ENCODE measurements around the gene PUM2. TPM values are rescaled to one million over a fixed set of nuclear protein-coding genes. Genes with fewer than 3 reads are reported as not detected.
A peak's percentile ranks its signal among the peaks of the same experiment; 100 is the strongest.
"Not testable (repeated sequence)": the region's sequence is repeated elsewhere in the genome, so short reads cannot be mapped to it uniquely, and the experiment has no call there.

The PUM2 gene
- total RNA-seq, 4 donors from 2014 or later: 29.3 to 81.4 (median 48.2) TPM

DNA sequence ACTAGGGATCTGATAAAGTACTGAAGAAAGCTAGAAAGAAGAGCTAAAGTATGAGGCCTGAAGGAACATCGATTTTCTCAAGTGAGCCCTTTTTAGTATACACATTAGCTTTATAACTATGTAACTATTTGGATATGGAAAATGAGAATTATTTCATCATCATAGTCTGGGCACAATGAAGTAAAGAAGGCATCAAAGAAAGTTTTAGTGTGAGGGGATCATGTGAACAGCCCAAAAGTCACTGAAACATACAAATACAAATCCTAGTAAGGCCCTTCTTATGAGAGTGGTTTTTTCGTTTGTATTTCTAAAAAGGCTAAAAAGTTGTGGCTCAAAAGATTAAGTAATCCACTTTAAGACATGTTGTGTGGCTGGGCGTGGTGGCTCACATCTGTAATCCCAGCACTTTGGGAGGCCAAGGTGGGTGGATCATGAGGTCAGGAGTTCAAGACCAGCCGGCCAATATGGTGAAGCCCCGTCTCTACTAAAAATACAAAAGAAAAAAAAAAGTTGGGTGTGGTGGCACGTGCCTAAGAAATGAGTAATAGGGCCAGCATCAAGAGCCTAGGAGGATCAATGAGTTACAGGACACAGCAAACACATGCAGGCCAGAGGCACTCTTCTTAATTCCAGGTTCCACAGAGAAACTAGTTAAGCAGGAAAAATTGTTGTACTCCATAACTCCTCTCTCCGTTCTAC is 61.9 kb downstream of the PUM2 start:
- H3K27me3 ChIP-seq: no peaks in the 10 kb centered on the region
- intact Hi-C loops (cut with DNase I): no loop called here
- 39 to 55% methylated on average over 7 of the region's 7 CpGs for WGBS, 2 donors
- DNase-seq: no peak
- H3K4me3 ChIP-seq: no peak overlapping the region
- no peaks in the 10 kb centered on the region for H3K9me3 ChIP-seq
- TF ChIP-seq, protein P1, sequence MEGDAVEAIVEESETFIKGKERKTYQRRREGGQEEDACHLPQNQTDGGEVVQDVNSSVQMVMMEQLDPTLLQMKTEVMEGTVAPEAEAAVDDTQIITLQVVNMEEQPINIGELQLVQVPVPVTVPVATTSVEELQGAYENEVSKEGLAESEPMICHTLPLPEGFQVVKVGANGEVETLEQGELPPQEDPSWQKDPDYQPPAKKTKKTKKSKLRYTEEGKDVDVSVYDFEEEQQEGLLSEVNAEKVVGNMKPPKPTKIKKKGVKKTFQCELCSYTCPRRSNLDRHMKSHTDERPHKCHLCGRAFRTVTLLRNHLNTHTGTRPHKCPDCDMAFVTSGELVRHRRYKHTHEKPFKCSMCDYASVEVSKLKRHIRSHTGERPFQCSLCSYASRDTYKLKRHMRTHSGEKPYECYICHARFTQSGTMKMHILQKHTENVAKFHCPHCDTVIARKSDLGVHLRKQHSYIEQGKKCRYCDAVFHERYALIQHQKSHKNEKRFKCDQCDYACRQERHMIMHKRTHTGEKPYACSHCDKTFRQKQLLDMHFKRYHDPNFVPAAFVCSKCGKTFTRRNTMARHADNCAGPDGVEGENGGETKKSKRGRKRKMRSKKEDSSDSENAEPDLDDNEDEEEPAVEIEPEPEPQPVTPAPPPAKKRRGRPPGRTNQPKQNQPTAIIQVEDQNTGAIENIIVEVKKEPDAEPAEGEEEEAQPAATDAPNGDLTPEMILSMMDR (IDR thresholded peaks at IDR 0.05): no peak
- TF ChIP-seq POLR2A (IDR thresholded peaks at IDR 0.05): no peak
- peaks cover 0 to 28% (median 4%) of the 10 kb centered on the region in 3 donors for H3K4me1 ChIP-seq
- peaks cover 0 to 86% (median 8%) of the 10 kb centered on the region in 3 donors for H3K36me3 ChIP-seq
- peak overlapping the region; percentile 41 to 75 (median 60) for H3K27ac ChIP-seq

- no peaks in the 10 kb centered on the region for H3K9me3 ChIP-seq
- peaks cover 0 to 93% (median 3%) of the 10 kb centered on the region in 3 donors for H3K36me3 ChIP-seq
- peaks cover 0 to 15% (median 0%) of the 10 kb centered on the region in 3 donors for H3K4me1 ChIP-seq
- H3K27ac ChIP-seq: no peak overlapping the region
- WGBS, 2 donors: 68 to 69% methylated on average over 3 of the region's 3 CpGs
- no peak for TF ChIP-seq POLR2A (IDR thresholded peaks at IDR 0.05)
- TF ChIP-seq, protein P1 (IDR thresholded peaks at IDR 0.05): no peak
- intact Hi-C loops (cut with DNase I): no loop called here
- no peak overlapping the region for H3K4me3 ChIP-seq
- DNase-seq: no peak
- no peaks in the 10 kb centered on the region for H3K27me3 ChIP-seq
These were observed 67.6 kb downstream of the PUM2 start for GRCh38 chr2:20282916-20283592.

DNA sequence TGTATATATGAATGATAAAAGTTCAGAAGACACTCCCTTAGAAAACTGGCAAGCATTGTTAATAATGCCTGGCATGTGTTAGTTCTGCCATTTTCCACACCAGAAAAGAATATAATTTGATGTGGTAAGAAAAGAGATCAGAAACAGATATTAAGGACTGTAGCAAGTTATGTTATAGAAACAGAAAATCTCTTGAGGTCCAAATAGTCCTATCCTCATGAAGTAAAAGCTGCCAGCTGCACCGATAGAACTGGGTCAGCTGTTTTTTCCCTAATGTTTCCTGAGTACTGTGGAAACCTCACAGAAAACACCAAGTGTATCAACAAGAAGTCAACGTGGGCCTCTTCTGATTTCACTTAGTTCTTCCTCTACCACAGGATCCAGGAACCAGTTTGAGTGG is 68.8 kb downstream of the PUM2 start:
- Histone ChIP-seq H3K27me3 (no peaks in the 10 kb centered on the region), H3K27ac (no peak overlapping the region), H3K4me3 (no peak overlapping the region), H3K9me3 (no peaks in the 10 kb centered on the region), H3K36me3 (peaks cover 0 to 93% (median 7%) of the 10 kb centered on the region in 3 donors), H3K4me1 (peaks cover 0 to 12% (median 0%) of the 10 kb centered on the region in 3 donors)
- 55 to 66% methylated on average over 2 of the region's 2 CpGs for WGBS, 2 donors
- TF ChIP-seq, protein P1 (IDR thresholded peaks at IDR 0.05): no peak
- no peak for TF ChIP-seq POLR2A (IDR thresholded peaks at IDR 0.05)
- intact Hi-C loops (cut with DNase I): no loop called here
- no peak for DNase-seq

DNA sequence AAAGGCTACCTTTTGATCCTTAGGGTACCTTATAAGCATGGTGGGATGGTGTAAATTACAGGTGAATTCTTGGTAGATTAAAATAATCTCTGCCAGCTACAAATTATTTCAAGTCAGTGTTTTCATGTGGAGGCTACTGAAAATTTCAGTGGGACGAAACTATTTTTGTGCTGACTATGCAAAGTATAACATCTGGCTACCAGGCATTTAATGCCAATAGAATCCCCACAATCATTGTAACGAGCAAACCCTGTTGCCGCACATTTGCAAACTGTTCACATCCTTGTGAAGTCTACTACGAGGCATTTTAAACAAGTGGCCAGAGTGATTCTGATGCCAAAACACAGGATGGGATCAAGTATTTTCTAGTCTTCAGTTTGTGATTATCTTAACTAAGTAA is 77.6 kb downstream of the PUM2 start:
- intact Hi-C loops (cut with DNase I): no loop called here
- no peak for DNase-seq
- Histone ChIP-seq H3K36me3 (peaks cover 0 to 71% (median 4%) of the 10 kb centered on the region in 3 donors), H3K4me1 (no peaks in the 10 kb centered on the region), H3K27ac (no peak overlapping the region), H3K27me3 (no peaks in the 10 kb centered on the region), H3K9me3 (no peaks in the 10 kb centered on the region), H3K4me3 (no peak overlapping the region)
- TF ChIP-seq, protein P1 (IDR thresholded peaks at IDR 0.05): no peak
- TF ChIP-seq POLR2A (IDR thresholded peaks at IDR 0.05): no peak
- WGBS, 2 donors: 92 to 93% methylated on average over 4 of the region's 4 CpGs

- intact Hi-C loops (cut with DNase I); H3K27me3 ChIP-seq; H3K4me1 ChIP-seq; H3K4me3 ChIP-seq; H3K27ac ChIP-seq; H3K9me3 ChIP-seq; DNase-seq: not testable (repeated sequence)
- peaks cover 0 to 80% (median 0%) of the 10 kb centered on the region in 3 donors for H3K36me3 ChIP-seq
- WGBS, 2 donors: 94 to 99% methylated on average over 6 of the region's 6 CpGs
These were observed 82.3 kb downstream of the PUM2 start for GRCh38 chr2:20268317-20268716.

All from esophagus squamous epithelium (tissue), 5 donors.